GM23338 (cell line): ENCODE data around the gene COL4A2. TPM values are rescaled to one million over a fixed set of nuclear protein-coding genes. Genes with fewer than 3 reads are reported as not detected.

Experiments
- ATAC-seq: fragments of 200-7000 bp; cut with Tn5 transposase; 3 replicates; pipeline ENCODE4 v1.9.1; 2020
- DNase-seq: peaks from one replicate; pipeline ENCODE4 v3.0.0-alpha.2; 2015; ENCODE audit warnings: low spot score
- H2AFZ ChIP-seq: fragments of 200-600 bp; sonication (generic); 2 replicates; pipeline ENCODE4 v1.8.0; 2016; ENCODE audit warnings: antibody characterized with exemption, mild to moderate bottlenecking, moderate library complexity
- H3F3A ChIP-seq: fragments of 200-600 bp; sonication (generic); replicated peaks from 2 replicates; pipeline ENCODE4 v1.8.0; 2017; ENCODE audit warnings: antibody characterized with exemption, mixed run types, low read depth
- H3K27ac ChIP-seq: fragments of 200-600 bp; sonication (generic); 2 replicates; pipeline ENCODE4 v1.6.1; 2016; ENCODE audit warnings: low read depth
- H3K27me3 ChIP-seq: fragments of 200-600 bp; sonication (generic); 2 replicates; pipeline ENCODE4 v1.8.0; 2016; ENCODE audit warnings: mild to moderate bottlenecking, mixed run types, moderate library complexity; ENCODE audit not compliant: insufficient read depth
- H3K36me3 ChIP-seq: fragments of 200-600 bp; sonication (generic); 2 replicates; pipeline ENCODE4 v1.8.0; 2016; ENCODE audit warnings: mild to moderate bottlenecking; ENCODE audit not compliant: insufficient read depth
- H3K4me1 ChIP-seq: fragments of 200-600 bp; sonication (generic); 2 replicates; pipeline ENCODE4 v1.8.0; 2016; ENCODE audit warnings: mild to moderate bottlenecking, moderate library complexity; ENCODE audit not compliant: insufficient read depth
- H3K4me2 ChIP-seq: fragments of 200-600 bp; sonication (generic); 2 replicates; pipeline ENCODE4 v1.7.1; 2017; ENCODE audit warnings: mixed run types
- H3K4me3 ChIP-seq: fragments of 200-600 bp; sonication (generic); 2 replicates; pipeline ENCODE4 v1.6.1; 2016; ENCODE audit warnings: mixed run types
- H3K79me2 ChIP-seq: fragments of 200-600 bp; sonication (generic); replicated peaks from 2 replicates; pipeline ENCODE4 v1.8.0; 2017; ENCODE audit warnings: mild to moderate bottlenecking; ENCODE audit not compliant: insufficient read depth
- H3K9me2 ChIP-seq: fragments of 200-600 bp; sonication (generic); 2 replicates; pipeline ENCODE4 v1.8.0; 2017; ENCODE audit not compliant: insufficient read depth
- H4K20me1 ChIP-seq: fragments of 200-600 bp; sonication (generic); replicated peaks from 2 replicates; pipeline ENCODE4 v1.8.0; 2017; ENCODE audit warnings: mild to moderate bottlenecking; ENCODE audit not compliant: insufficient read depth
- H3K27ac Mint-ChIP-seq: 2 replicates; pipeline ENCODE4 v1.8.0; 2020; ENCODE audit warnings: inconsistent platforms, mild to moderate bottlenecking, moderate library complexity, mixed read lengths
- H3K27me3 Mint-ChIP-seq: 3 replicates; pipeline ENCODE4 v1.8.0; 2022; ENCODE audit warnings: low read depth, mild to moderate bottlenecking, moderate library complexity, mixed read lengths, inconsistent platforms; ENCODE audit not compliant: insufficient read depth, poor library complexity
- H3K36me3 Mint-ChIP-seq: 3 replicates; pipeline ENCODE4 v1.8.0; 2021; ENCODE audit warnings: low read depth, mild to moderate bottlenecking, inconsistent platforms, moderate library complexity, mixed read lengths
- H3K4me1 Mint-ChIP-seq: 3 replicates; pipeline ENCODE4 v1.8.0; 2020; ENCODE audit warnings: mild to moderate bottlenecking, inconsistent platforms, mixed read lengths
- H3K4me3 Mint-ChIP-seq: 3 replicates; pipeline ENCODE4 v1.8.0; 2021; ENCODE audit warnings: moderate library complexity, mild to moderate bottlenecking, inconsistent platforms, mixed read lengths
- H3K9me3 Mint-ChIP-seq: 3 replicates; pipeline ENCODE4 v1.8.0; 2020; ENCODE audit warnings: moderate library complexity, mild to moderate bottlenecking, inconsistent platforms, mixed read lengths
- CREB1 ChIP-seq: fragments of 250-450 bp; sonication (Bioruptor Pico); IDR thresholded peaks from 2 replicates; pipeline ENCODE4 v1.5.0; 2020; ENCODE audit warnings: low read depth, mild to moderate bottlenecking, moderate library complexity
- CTCF ChIP-seq, 2 experiments: fragments of 200-600 bp in 1 of 2; sonication (generic) in 1 of 2; conservative IDR thresholded peaks; 2 replicates each; pipeline versions ENCODE4 v1.5.1 to v1.6.1; 2016 to 2017; ENCODE audit warnings: antibody characterized with exemption in 2 of 2, low read depth in 2 of 2, mild to moderate bottlenecking in 2 of 2, moderate library complexity in 1 of 2
- EZH2 ChIP-seq: fragments of 200-600 bp; sonication (generic); IDR thresholded peaks from one replicate; pipeline ENCODE4 v1.8.0; 2017; ENCODE audit warnings: antibody characterized with exemption, mild to moderate bottlenecking, low read depth; ENCODE audit not compliant: unreplicated experiment
- EZH2phosphoT487 ChIP-seq: fragments of 200-600 bp; sonication (generic); IDR thresholded peaks from one replicate; pipeline ENCODE4 v1.8.1; 2018; ENCODE audit warnings: antibody characterized with exemption; ENCODE audit not compliant: unreplicated experiment
- JUNB ChIP-seq: IDR thresholded peaks from one replicate; pipeline ENCODE4 v1.6.1; 2016; ENCODE audit warnings: antibody characterized with exemption; ENCODE audit not compliant: unreplicated experiment
- NANOG ChIP-seq: IDR thresholded peaks from 2 replicates; pipeline ENCODE4 v1.6.1; 2016; ENCODE audit warnings: antibody characterized with exemption, borderline replicate concordance
- POLR2AphosphoS5 ChIP-seq: IDR thresholded peaks from 2 replicates; pipeline ENCODE4 v1.6.1; 2016; ENCODE audit warnings: antibody characterized with exemption, low read depth
- REST ChIP-seq: IDR thresholded peaks from one replicate; pipeline ENCODE4 v1.6.1; 2018; ENCODE audit warnings: antibody characterized with exemption; ENCODE audit not compliant: unreplicated experiment
- STAT1 ChIP-seq: IDR thresholded peaks from one replicate; pipeline ENCODE4 v1.6.1; 2016; ENCODE audit warnings: antibody characterized with exemption; ENCODE audit not compliant: unreplicated experiment
- ZNF114 ChIP-seq: fragments of 250-450 bp; sonication (Bioruptor Pico); IDR thresholded peaks from 2 replicates; pipeline ENCODE4 v1.5.0; 2020; ENCODE audit warnings: mild to moderate bottlenecking, moderate library complexity
- ZNF331 ChIP-seq: fragments of 250-450 bp; sonication (Bioruptor Pico); IDR thresholded peaks from 2 replicates; pipeline ENCODE4 v1.5.0; 2020; ENCODE audit warnings: low read depth, mild to moderate bottlenecking, moderate library complexity
- ZNF462 ChIP-seq: fragments of 250-450 bp; sonication (Bioruptor Pico); IDR thresholded peaks from 2 replicates; pipeline ENCODE4 v1.5.0; 2020; ENCODE audit warnings: mild to moderate bottlenecking, moderate library complexity
- polyA plus RNA-seq: library from polyadenylated mRNA; unstranded; fragments of >200 nt; fragmentation: Nextera tagmentation; extraction: Ambion mirVana; gene quantifications from 2 replicates; pipeline ENCODE4 v1.2.1, GENCODE V29; 2016
- total RNA-seq: library from RNA; depleted of rRNA; stranded (reverse); fragments of >200 nt; shearing (Covaris generic); gene quantifications from 2 replicates; pipeline ENCODE4 v1.2.3, GENCODE V29; 2014
- TF ChIP-seq, protein P1 (sequence below): IDR thresholded peaks from 2 replicates; pipeline ENCODE4 v1.6.1; 2016; ENCODE audit warnings: antibody characterized with exemption

Gene COL4A2
- total and polyA plus RNA-seq, 2 experiments from 2014 or later = 37.4 to 131 TPM

GRCh38 chr13:110337247-110337646 lies 30.2 kb downstream of the COL4A2 start:
- ATAC-seq (no peak), DNase-seq (no peak)
- H3K4me3 ChIP-seq = no peak overlapping the region
- H3K4me2 ChIP-seq = no peak overlapping the region
- H3F3A ChIP-seq = no peaks in the 10 kb centered on the region
- H3K27ac ChIP-seq = no peak overlapping the region
- TF ChIP-seq JUNB (no peak), CREB1 (CRISPR knock-in tag) (no peak), ZNF462 (CRISPR knock-in tag) (no peak), EZH2 (no peak), ZNF331 (CRISPR knock-in tag) (no peak), NANOG (no peak), REST (no peak), STAT1 (no peak), EZH2phosphoT487 (no peak), ZNF114 (CRISPR knock-in tag) (no peak), CTCF (conservative IDR thresholded peaks at IDR 0.05; ENCODE audit: low read depth in 2 of 2) (no peak), POLR2AphosphoS5 (no peak)
- TF ChIP-seq, protein P1, sequence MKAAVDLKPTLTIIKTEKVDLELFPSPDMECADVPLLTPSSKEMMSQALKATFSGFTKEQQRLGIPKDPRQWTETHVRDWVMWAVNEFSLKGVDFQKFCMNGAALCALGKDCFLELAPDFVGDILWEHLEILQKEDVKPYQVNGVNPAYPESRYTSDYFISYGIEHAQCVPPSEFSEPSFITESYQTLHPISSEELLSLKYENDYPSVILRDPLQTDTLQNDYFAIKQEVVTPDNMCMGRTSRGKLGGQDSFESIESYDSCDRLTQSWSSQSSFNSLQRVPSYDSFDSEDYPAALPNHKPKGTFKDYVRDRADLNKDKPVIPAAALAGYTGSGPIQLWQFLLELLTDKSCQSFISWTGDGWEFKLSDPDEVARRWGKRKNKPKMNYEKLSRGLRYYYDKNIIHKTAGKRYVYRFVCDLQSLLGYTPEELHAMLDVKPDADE = no peak
- Mint-ChIP-seq H3K27me3 (peaks cover 4% of the 10 kb centered on the region), H3K36me3 (peaks cover 14% of the 10 kb centered on the region), H3K4me3 (no peak overlapping the region), H3K27ac (no peak overlapping the region), H3K9me3 (no peaks in the 10 kb centered on the region), H3K4me1 (peaks cover 42% of the 10 kb centered on the region)
- H4K20me1 ChIP-seq = peaks cover 11% of the 10 kb centered on the region
- no peaks in the 10 kb centered on the region; the same call in 1 of the 2 replicates for H3K36me3 ChIP-seq
- H3K27me3 ChIP-seq = no peaks in the 10 kb centered on the region
- no peak overlapping the region for H2AFZ ChIP-seq
- peaks cover 2% of the 10 kb centered on the region; the same call in 1 of the 2 replicates for H3K9me2 ChIP-seq
- peaks cover 28% of the 10 kb centered on the region for H3K4me1 ChIP-seq
- H3K79me2 ChIP-seq = peaks cover 49% of the 10 kb centered on the region
